HEK293 (cell line): ENCODE measurements around the gene MOSPD3.

Experiments
- GFI1B ChIP-seq: fragments of 450-650 bp; formaldehyde crosslinking; IDR thresholded peaks from 2 replicates; pipeline ENCODE4 v1.5.1; 2016; ENCODE audit warnings: missing biosample characterization, missing genetic modification characterization
- GLI2 ChIP-seq: fragments of 450-650 bp; formaldehyde crosslinking; IDR thresholded peaks from 2 replicates; pipeline ENCODE4; 2017; ENCODE audit warnings: missing biosample characterization, missing genetic modification characterization, low read depth, borderline replicate concordance
- GLIS1 ChIP-seq: fragments of 450-650 bp; formaldehyde crosslinking; IDR thresholded peaks from 2 replicates; pipeline ENCODE4 v1.5.1; 2016; ENCODE audit warnings: missing biosample characterization, missing genetic modification characterization
- HOXA7 ChIP-seq: sonication (generic); formaldehyde crosslinking; IDR thresholded peaks from 2 replicates; pipeline ENCODE4 v1.8.1; 2022; ENCODE audit warnings: missing genetic modification reagents, borderline replicate concordance
- IKZF3 ChIP-seq: fragments of 450-650 bp; IDR thresholded peaks from 2 replicates; pipeline ENCODE4 v1.5.0; 2018; ENCODE audit warnings: missing biosample characterization, mild to moderate bottlenecking, missing genetic modification characterization, moderate library complexity
- KLF1 ChIP-seq: fragments of 450-650 bp; formaldehyde crosslinking; IDR thresholded peaks from 2 replicates; pipeline ENCODE4 v1.5.1; 2016; ENCODE audit warnings: missing biosample characterization, missing genetic modification characterization
- SALL2 ChIP-seq: fragments of 450-650 bp; formaldehyde crosslinking; IDR thresholded peaks from 2 replicates; pipeline ENCODE4 v1.5.0; 2017; ENCODE audit warnings: missing biosample characterization, mild to moderate bottlenecking, missing genetic modification characterization, borderline replicate concordance
- TRIM28 ChIP-seq: IDR thresholded peaks from 2 replicates; pipeline ENCODE4 v1.6.1; 2011; ENCODE audit warnings: low read length, control low read depth, borderline replicate concordance
- ZBTB21 ChIP-seq: fragments of 450-650 bp; formaldehyde crosslinking; IDR thresholded peaks from 2 replicates; pipeline ENCODE4 v1.5.1; 2017; ENCODE audit warnings: missing biosample characterization, missing genetic modification characterization
- ZNF10 ChIP-seq: fragments of 450-650 bp; formaldehyde crosslinking; IDR thresholded peaks from 2 replicates; pipeline ENCODE4 v1.5.1; 2017; ENCODE audit warnings: missing biosample characterization, missing genetic modification characterization
- ZNF112 ChIP-seq: fragments of 450-650 bp; formaldehyde crosslinking; IDR thresholded peaks from 2 replicates; pipeline ENCODE4 v1.5.0; 2017; ENCODE audit warnings: missing biosample characterization, missing genetic modification characterization
- ZNF114 ChIP-seq: fragments of 450-650 bp; formaldehyde crosslinking; IDR thresholded peaks from 2 replicates; pipeline ENCODE4 v1.5.0; 2017; ENCODE audit warnings: missing biosample characterization, missing genetic modification characterization
- ZNF133 ChIP-seq: fragments of 450-650 bp; formaldehyde crosslinking; IDR thresholded peaks from 2 replicates; pipeline ENCODE4 v1.5.1; 2016; ENCODE audit warnings: missing biosample characterization, missing genetic modification characterization
- ZNF148 ChIP-seq: fragments of 450-650 bp; formaldehyde crosslinking; IDR thresholded peaks from 2 replicates; pipeline ENCODE4 v1.5.0; 2017; ENCODE audit warnings: missing biosample characterization, missing genetic modification characterization, borderline replicate concordance
- ZNF169 ChIP-seq: fragments of 450-650 bp; formaldehyde crosslinking; IDR thresholded peaks from 2 replicates; pipeline ENCODE4 v1.5.1; 2016; ENCODE audit warnings: missing biosample characterization, missing genetic modification characterization
- ZNF302 ChIP-seq: fragments of 450-650 bp; formaldehyde crosslinking; IDR thresholded peaks from 2 replicates; pipeline ENCODE4 v1.5.1; 2016; ENCODE audit warnings: missing biosample characterization, missing genetic modification characterization, low read depth
- ZNF311 ChIP-seq: fragments of 450-650 bp; formaldehyde crosslinking; IDR thresholded peaks from 2 replicates; pipeline ENCODE4 v1.5.1; 2017; ENCODE audit warnings: missing biosample characterization, missing genetic modification characterization, borderline replicate concordance
- ZNF335 ChIP-seq: fragments of 450-650 bp; formaldehyde crosslinking; conservative IDR thresholded peaks from 2 replicates; pipeline ENCODE4 v1.5.1; 2016; ENCODE audit warnings: missing biosample characterization, missing genetic modification characterization
- ZNF366 ChIP-seq: fragments of 450-650 bp; formaldehyde crosslinking; conservative IDR thresholded peaks from 2 replicates; pipeline ENCODE4 v1.5.1; 2016; ENCODE audit warnings: missing biosample characterization, missing genetic modification characterization
- ZNF398 ChIP-seq: fragments of 450-650 bp; formaldehyde crosslinking; IDR thresholded peaks from 2 replicates; pipeline ENCODE4 v1.5.1; 2017; ENCODE audit warnings: missing biosample characterization, missing genetic modification characterization
- ZNF416 ChIP-seq: fragments of 450-650 bp; formaldehyde crosslinking; IDR thresholded peaks from 2 replicates; pipeline ENCODE4 v1.5.1; 2016; ENCODE audit warnings: missing biosample characterization, missing genetic modification characterization
- ZNF658 ChIP-seq: fragments of 450-650 bp; formaldehyde crosslinking; IDR thresholded peaks from 2 replicates; pipeline ENCODE4; 2016; ENCODE audit warnings: missing biosample characterization, missing genetic modification characterization
- ZNF677 ChIP-seq: fragments of 450-650 bp; IDR thresholded peaks from 2 replicates; pipeline ENCODE4 v1.5.0; 2018; ENCODE audit warnings: missing biosample characterization, mild to moderate bottlenecking, missing genetic modification characterization, moderate library complexity
- ZNF747 ChIP-seq: fragments of 450-650 bp; formaldehyde crosslinking; IDR thresholded peaks from 2 replicates; pipeline ENCODE4 v1.5.1; 2016; ENCODE audit warnings: missing biosample characterization, missing genetic modification characterization
- ZNF830 ChIP-seq: fragments of 450-650 bp; IDR thresholded peaks from 2 replicates; pipeline ENCODE4 v1.5.0; 2018; ENCODE audit warnings: missing biosample characterization, missing genetic modification characterization, low read depth, mild to moderate bottlenecking, moderate library complexity
- TF ChIP-seq, protein P1 (sequence below): fragments of 450-650 bp; formaldehyde crosslinking; IDR thresholded peaks from 2 replicates; pipeline ENCODE4 v1.5.1; 2016; ENCODE audit warnings: missing biosample characterization, missing genetic modification characterization
- TF ChIP-seq, protein P2 (sequence below): fragments of 450-650 bp; formaldehyde crosslinking; IDR thresholded peaks from 2 replicates; pipeline ENCODE4 v1.5.1; 2016; ENCODE audit warnings: missing biosample characterization, missing genetic modification characterization
- TF ChIP-seq, protein P3 (sequence below): fragments of 450-650 bp; formaldehyde crosslinking; IDR thresholded peaks from 2 replicates; pipeline ENCODE4 v1.5.1; 2016; ENCODE audit warnings: missing biosample characterization, missing genetic modification characterization
- TF ChIP-seq, protein P4 (sequence below): fragments of 450-650 bp; formaldehyde crosslinking; IDR thresholded peaks from 2 replicates; pipeline ENCODE4 v1.5.1; 2016; ENCODE audit warnings: missing biosample characterization, missing genetic modification characterization

Gene MOSPD3

GRCh38 chr7:100568896-100569844, 43.2 kb upstream of the MOSPD3 start (continued):
- TF ChIP-seq TRIM28 (no peak), GLIS1 (no peak), ZNF747 (tag by site-specific recombination) (no peak), ZNF398 (tag by site-specific recombination) (0 out of 2 replicates have a peak, but pooled peaks have one; percentile 30), SALL2 (no peak), GLI2 (tag by site-specific recombination) (no peak), ZNF366 (tag by site-specific recombination) (no peak), GFI1B (tag by site-specific recombination) (no peak), ZNF10 (tag by site-specific recombination) (no peak), ZNF830 (tag by site-specific recombination) (no peak), HOXA7 (CRISPR knock-in tag) (no peak), ZNF169 (tag by site-specific recombination) (no peak), ZNF677 (tag by site-specific recombination) (no peak), ZNF658 (tag by site-specific recombination) (no peak), ZNF302 (no peak), ZNF416 (tag by site-specific recombination) (no peak), ZNF133 (tag by site-specific recombination) (no peak), ZNF335 (tag by site-specific recombination) (no peak), ZNF112 (tag by site-specific recombination) (no peak), ZNF148 (tag by site-specific recombination) (no peak), ZNF114 (tag by site-specific recombination) (no peak), IKZF3 (tag by site-specific recombination) (0 out of 2 replicates have a peak, but pooled peaks have one; percentile 18), ZBTB21 (tag by site-specific recombination) (no peak), ZNF311 (tag by site-specific recombination) (no peak), KLF1 (tag by site-specific recombination) (0 out of 2 replicates have a peak, but pooled peaks have one; percentile 6)
- TF ChIP-seq, protein P1, sequence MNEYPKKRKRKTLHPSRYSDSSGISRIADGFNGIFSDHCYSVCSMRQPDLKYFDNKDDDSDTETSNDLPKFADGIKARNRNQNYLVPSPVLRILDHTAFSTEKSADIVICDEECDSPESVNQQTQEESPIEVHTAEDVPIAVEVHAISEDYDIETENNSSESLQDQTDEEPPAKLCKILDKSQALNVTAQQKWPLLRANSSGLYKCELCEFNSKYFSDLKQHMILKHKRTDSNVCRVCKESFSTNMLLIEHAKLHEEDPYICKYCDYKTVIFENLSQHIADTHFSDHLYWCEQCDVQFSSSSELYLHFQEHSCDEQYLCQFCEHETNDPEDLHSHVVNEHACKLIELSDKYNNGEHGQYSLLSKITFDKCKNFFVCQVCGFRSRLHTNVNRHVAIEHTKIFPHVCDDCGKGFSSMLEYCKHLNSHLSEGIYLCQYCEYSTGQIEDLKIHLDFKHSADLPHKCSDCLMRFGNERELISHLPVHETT (tag by site-specific recombination), result no peak
- TF ChIP-seq, protein P2, sequence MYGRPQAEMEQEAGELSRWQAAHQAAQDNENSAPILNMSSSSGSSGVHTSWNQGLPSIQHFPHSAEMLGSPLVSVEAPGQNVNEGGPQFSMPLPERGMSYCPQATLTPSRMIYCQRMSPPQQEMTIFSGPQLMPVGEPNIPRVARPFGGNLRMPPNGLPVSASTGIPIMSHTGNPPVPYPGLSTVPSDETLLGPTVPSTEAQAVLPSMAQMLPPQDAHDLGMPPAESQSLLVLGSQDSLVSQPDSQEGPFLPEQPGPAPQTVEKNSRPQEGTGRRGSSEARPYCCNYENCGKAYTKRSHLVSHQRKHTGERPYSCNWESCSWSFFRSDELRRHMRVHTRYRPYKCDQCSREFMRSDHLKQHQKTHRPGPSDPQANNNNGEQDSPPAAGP, result no peak; the same call in 1 of the 2 replicates
- TF ChIP-seq, protein P3, sequence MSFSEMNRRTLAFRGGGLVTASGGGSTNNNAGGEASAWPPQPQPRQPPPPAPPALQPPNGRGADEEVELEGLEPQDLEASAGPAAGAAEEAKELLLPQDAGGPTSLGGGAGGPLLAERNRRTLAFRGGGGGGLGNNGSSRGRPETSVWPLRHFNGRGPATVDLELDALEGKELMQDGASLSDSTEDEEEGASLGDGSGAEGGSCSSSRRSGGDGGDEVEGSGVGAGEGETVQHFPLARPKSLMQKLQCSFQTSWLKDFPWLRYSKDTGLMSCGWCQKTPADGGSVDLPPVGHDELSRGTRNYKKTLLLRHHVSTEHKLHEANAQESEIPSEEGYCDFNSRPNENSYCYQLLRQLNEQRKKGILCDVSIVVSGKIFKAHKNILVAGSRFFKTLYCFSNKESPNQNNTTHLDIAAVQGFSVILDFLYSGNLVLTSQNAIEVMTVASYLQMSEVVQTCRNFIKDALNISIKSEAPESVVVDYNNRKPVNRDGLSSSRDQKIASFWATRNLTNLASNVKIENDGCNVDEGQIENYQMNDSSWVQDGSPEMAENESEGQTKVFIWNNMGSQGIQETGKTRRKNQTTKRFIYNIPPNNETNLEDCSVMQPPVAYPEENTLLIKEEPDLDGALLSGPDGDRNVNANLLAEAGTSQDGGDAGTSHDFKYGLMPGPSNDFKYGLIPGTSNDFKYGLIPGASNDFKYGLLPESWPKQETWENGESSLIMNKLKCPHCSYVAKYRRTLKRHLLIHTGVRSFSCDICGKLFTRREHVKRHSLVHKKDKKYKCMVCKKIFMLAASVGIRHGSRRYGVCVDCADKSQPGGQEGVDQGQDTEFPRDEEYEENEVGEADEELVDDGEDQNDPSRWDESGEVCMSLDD (tag by site-specific recombination), result peak; percentile 46; the same call in 1 of the 2 replicates
- TF ChIP-seq, protein P4, sequence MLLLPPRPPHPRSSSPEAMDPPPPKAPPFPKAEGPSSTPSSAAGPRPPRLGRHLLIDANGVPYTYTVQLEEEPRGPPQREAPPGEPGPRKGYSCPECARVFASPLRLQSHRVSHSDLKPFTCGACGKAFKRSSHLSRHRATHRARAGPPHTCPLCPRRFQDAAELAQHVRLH (tag by site-specific recombination), result 0 out of 2 replicates have a peak, but pooled peaks have one; percentile 9
